Sigmoid colon (tissue), 7 donors: ENCODE data around the gene APOA5. TPM values are rescaled to one million over a fixed set of nuclear protein-coding genes. Genes with fewer than 3 reads are reported as not detected.

Experiments used
- DNase-seq: peaks from one replicate; pipeline ENCODE4 v3.0.0-alpha.2; 2019
- H3K27ac ChIP-seq, 4 donors: fragments of 200-600 bp; sonication (generic); one replicate each; pipeline ENCODE4 v1.5.1; 2016 to 2019; ENCODE audit warnings: mild to moderate bottlenecking in 1 of 4
- H3K27me3 ChIP-seq, 3 donors: fragments of 200-600 bp; sonication (generic); one replicate each; pipeline ENCODE4 v1.5.1; 2019; ENCODE audit warnings: mild to moderate bottlenecking in 1 of 3
- H3K36me3 ChIP-seq, 4 donors: fragments of 200-600 bp; sonication (generic); one replicate each; pipeline ENCODE4 v1.5.1; 2016 to 2019
- H3K4me1 ChIP-seq, 4 donors: fragments of 200-600 bp; sonication (generic); one replicate each; pipeline ENCODE4 v1.5.1; 2017 to 2019
- H3K4me3 ChIP-seq, 4 donors: fragments of 200-600 bp; sonication (generic); one replicate each; pipeline ENCODE4 v1.5.1; 2017 to 2019; ENCODE audit warnings: mild to moderate bottlenecking in 2 of 4, moderate library complexity in 1 of 4
- H3K9me3 ChIP-seq, 4 donors: fragments of 200-600 bp in 3 of 4; sonication (generic) in 3 of 4; one replicate each; pipeline versions ENCODE4 v1.5.1 to v1.6.1; 2013 to 2019
- EP300 ChIP-seq, 4 donors: sonication (generic); formaldehyde crosslinking; IDR thresholded peaks; one replicate each; pipeline ENCODE4 v1.6.1; 2017; ENCODE audit warnings: antibody characterized with exemption in 4 of 4
- POLR2A ChIP-seq, 2 donors: fragments of 450-650 bp; IDR thresholded peaks; one replicate each; pipeline ENCODE4 v1.6.1; 2016; ENCODE audit warnings: antibody characterized with exemption in 2 of 2, mild to moderate bottlenecking in 2 of 2, moderate library complexity in 2 of 2
- POLR2AphosphoS5 ChIP-seq, 4 donors: sonication (generic); formaldehyde crosslinking; IDR thresholded peaks; one replicate each; pipeline ENCODE4 v1.6.1; 2017; ENCODE audit warnings: antibody characterized with exemption in 4 of 4
- WGBS, 2 donors: extraction: QIAGEN DNeasy Blood & Tissue Kit; methylation state at CpG; one replicate each; pipeline ENCODE4 v1.1.7; 2013; 5-methylcytosine and 5-hydroxymethylcytosine counted together
- intact Hi-C: fragments of 100-400 bp; cut with DNase I; formaldehyde crosslinking; loops from one replicate; pipeline ENCODE4 v1.15.1; 2023
- polyA plus RNA-seq, 3 donors: library from polyadenylated mRNA; stranded (reverse); fragments of 200-250 nt; gene quantifications; one replicate each; pipeline ENCODE4 v1.2.3, GENCODE V29; 2013
- total RNA-seq, 4 donors: library from RNA; depleted of rRNA; stranded (reverse); fragments of >200 nt; gene quantifications; one replicate each; pipeline ENCODE4 v1.1.0, GENCODE V29; 2016
- TF ChIP-seq, protein P1 (sequence below), 4 experiments: fragments of 450-650 bp in 3 of 4; fragments of 200-600 bp in 1 of 4; IDR thresholded peaks; one replicate each; pipeline ENCODE4 v1.5.1; 2016 to 2019; ENCODE audit warnings: antibody characterized with exemption in 4 of 4, mild to moderate bottlenecking in 3 of 4, moderate library complexity in 2 of 4
- donor health status: healthy with polysubstance abuse.
- donor health status: Bipolar disorder and iron deficiency.
- donor health status: healthy.

Gene APOA5
- total and polyA plus RNA-seq, 7 donors, result not detected

- no peaks in the 10 kb centered on the region for H3K27me3 ChIP-seq
- intact Hi-C loops, result loop anchor here (5.0 kb wide), 1 partner anchor 441 kb away; no protein-coding TSS in a partner anchor
- no peaks in the 10 kb centered on the region for H3K9me3 ChIP-seq
- TF ChIP-seq POLR2A (IDR thresholded peaks at IDR 0.05), result no peak
- no peak for TF ChIP-seq POLR2AphosphoS5 (IDR thresholded peaks at IDR 0.05)
- no peak for TF ChIP-seq EP300 (IDR thresholded peaks at IDR 0.05)
- TF ChIP-seq, protein P1, sequence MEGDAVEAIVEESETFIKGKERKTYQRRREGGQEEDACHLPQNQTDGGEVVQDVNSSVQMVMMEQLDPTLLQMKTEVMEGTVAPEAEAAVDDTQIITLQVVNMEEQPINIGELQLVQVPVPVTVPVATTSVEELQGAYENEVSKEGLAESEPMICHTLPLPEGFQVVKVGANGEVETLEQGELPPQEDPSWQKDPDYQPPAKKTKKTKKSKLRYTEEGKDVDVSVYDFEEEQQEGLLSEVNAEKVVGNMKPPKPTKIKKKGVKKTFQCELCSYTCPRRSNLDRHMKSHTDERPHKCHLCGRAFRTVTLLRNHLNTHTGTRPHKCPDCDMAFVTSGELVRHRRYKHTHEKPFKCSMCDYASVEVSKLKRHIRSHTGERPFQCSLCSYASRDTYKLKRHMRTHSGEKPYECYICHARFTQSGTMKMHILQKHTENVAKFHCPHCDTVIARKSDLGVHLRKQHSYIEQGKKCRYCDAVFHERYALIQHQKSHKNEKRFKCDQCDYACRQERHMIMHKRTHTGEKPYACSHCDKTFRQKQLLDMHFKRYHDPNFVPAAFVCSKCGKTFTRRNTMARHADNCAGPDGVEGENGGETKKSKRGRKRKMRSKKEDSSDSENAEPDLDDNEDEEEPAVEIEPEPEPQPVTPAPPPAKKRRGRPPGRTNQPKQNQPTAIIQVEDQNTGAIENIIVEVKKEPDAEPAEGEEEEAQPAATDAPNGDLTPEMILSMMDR (IDR thresholded peaks at IDR 0.05), result no peak
- no peak overlapping the region for H3K4me3 ChIP-seq
- no peak overlapping the region for H3K27ac ChIP-seq
- H3K36me3 ChIP-seq, result peaks cover 18 to 53% (median 31%) of the 10 kb centered on the region in 4 donors
- H3K4me1 ChIP-seq, result peaks cover 0 to 25% (median 16%) of the 10 kb centered on the region in 4 donors
- 87 to 92% methylated on average over 2 of the region's 2 CpGs for WGBS, 2 donors
- no peak for DNase-seq
Measured at GRCh38 chr11:116786326-116786725, 5.4 kb downstream of the APOA5 start.

- TF ChIP-seq, protein P1 (IDR thresholded peaks at IDR 0.05), result no peak
- TF ChIP-seq POLR2AphosphoS5 (IDR thresholded peaks at IDR 0.05), result no peak
- no peak for TF ChIP-seq EP300 (IDR thresholded peaks at IDR 0.05)
- TF ChIP-seq POLR2A (IDR thresholded peaks at IDR 0.05), result no peak
- intact Hi-C loops, result no loop called here
Measured at GRCh38 chr11:116782728-116783127, 9.0 kb downstream of the APOA5 start.

GRCh38 chr11:116778556-116778955 lies 13.1 kb downstream of the APOA5 start:
- Histone ChIP-seq H3K9me3 (no peaks in the 10 kb centered on the region), H3K27me3 (no peaks in the 10 kb centered on the region), H3K4me1 (peaks cover 0 to 3% (median 1%) of the 10 kb centered on the region in 4 donors), H3K4me3 (no peak overlapping the region), H3K27ac (no peak overlapping the region), H3K36me3 (peaks cover 19 to 80% (median 36%) of the 10 kb centered on the region in 4 donors)
- no peak for DNase-seq
- intact Hi-C loops, result no loop called here
- TF ChIP-seq, protein P1 (IDR thresholded peaks at IDR 0.05), result no peak
- TF ChIP-seq POLR2AphosphoS5 (IDR thresholded peaks at IDR 0.05), result no peak
- TF ChIP-seq POLR2A (IDR thresholded peaks at IDR 0.05), result no peak
- TF ChIP-seq EP300 (IDR thresholded peaks at IDR 0.05), result no peak
- WGBS, 2 donors, result 94 to 97% methylated on average over 4 of the region's 4 CpGs

More at GRCh38 chr11:116782728-116783127, 9.0 kb downstream of the APOA5 start:
- H3K9me3 ChIP-seq, result no peaks in the 10 kb centered on the region
- 85 to 91% methylated on average over 4 of the region's 4 CpGs for WGBS, 2 donors
- H3K36me3 ChIP-seq, result peaks cover 31 to 89% (median 49%) of the 10 kb centered on the region in 4 donors
- H3K4me1 ChIP-seq, result peaks cover 0 to 14% (median 12%) of the 10 kb centered on the region in 4 donors
- H3K27me3 ChIP-seq, result no peaks in the 10 kb centered on the region
- no peak overlapping the region for H3K27ac ChIP-seq
- no peak for DNase-seq
- no peak overlapping the region for H3K4me3 ChIP-seq

GRCh38 chr11:116777056-116777455 lies 14.6 kb downstream of the APOA5 start:
- no peaks in the 10 kb centered on the region for H3K9me3 ChIP-seq
- no peak overlapping the region for H3K4me3 ChIP-seq
- H3K27me3 ChIP-seq, result no peaks in the 10 kb centered on the region
- H3K36me3 ChIP-seq, result peaks cover 13 to 65% (median 25%) of the 10 kb centered on the region in 4 donors
- no peak overlapping the region for H3K27ac ChIP-seq
- DNase-seq, result no peak
- intact Hi-C loops, result no loop called here
- no peak for TF ChIP-seq EP300 (IDR thresholded peaks at IDR 0.05)
- TF ChIP-seq, protein P1 (IDR thresholded peaks at IDR 0.05), result no peak
- no peak for TF ChIP-seq POLR2AphosphoS5 (IDR thresholded peaks at IDR 0.05)
- no peak for TF ChIP-seq POLR2A (IDR thresholded peaks at IDR 0.05)
- WGBS, 2 donors, result 85 to 87% methylated on average over 7 of the region's 7 CpGs
- peaks cover 0 to 9% (median 5%) of the 10 kb centered on the region in 4 donors for H3K4me1 ChIP-seq

DNA sequence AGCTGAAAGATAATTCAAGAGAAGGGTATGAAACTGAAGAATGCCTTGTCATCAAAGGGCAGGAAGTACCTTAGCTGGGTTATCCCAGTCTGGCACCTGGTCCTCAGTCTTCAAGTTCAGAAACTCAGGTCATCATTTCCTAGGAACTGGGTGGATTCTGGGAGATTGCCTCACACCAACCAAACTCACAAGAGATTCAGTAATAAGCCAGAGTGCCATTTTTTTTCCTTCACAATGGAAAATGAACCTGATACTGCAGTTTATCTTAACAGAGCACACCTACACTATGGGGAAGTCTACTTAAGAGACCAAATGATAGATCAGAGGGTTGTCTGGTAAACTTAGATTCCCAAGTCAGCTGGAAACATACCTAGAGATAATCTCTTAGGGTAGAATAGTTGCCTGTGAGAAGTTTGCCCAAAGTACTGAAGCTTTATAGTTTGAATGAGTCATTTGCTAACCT lies 15.1 kb downstream of the APOA5 start:
- Histone ChIP-seq H3K4me3 (no peak overlapping the region), H3K4me1 (peaks cover 0 to 14% (median 10%) of the 10 kb centered on the region in 4 donors), H3K36me3 (peaks cover 13 to 60% (median 24%) of the 10 kb centered on the region in 4 donors), H3K27ac (no peak overlapping the region), H3K9me3 (no peaks in the 10 kb centered on the region), H3K27me3 (no peaks in the 10 kb centered on the region)
- TF ChIP-seq POLR2AphosphoS5 (IDR thresholded peaks at IDR 0.05) (no peak), POLR2A (IDR thresholded peaks at IDR 0.05) (no peak), EP300 (IDR thresholded peaks at IDR 0.05) (no peak)
- TF ChIP-seq, protein P1 (IDR thresholded peaks at IDR 0.05), result no peak
- intact Hi-C loops, result no loop called here
- no peak for DNase-seq
